Glomerular endothelial cell (primary cell): Measurements from ENCODE around the gene CCDC136. TPM values are rescaled to one million over a fixed set of nuclear protein-coding genes. Genes with fewer than 3 reads are reported as not detected.

ENCODE experiments used
- total RNA-seq: library from RNA; depleted of rRNA; stranded (reverse); fragments of >200 nt; gene quantifications from 2 replicates; pipeline ENCODE4 v1.2.3, GENCODE V29; 2015

The CCDC136 gene
- total RNA-seq, 1 donor from 2014 or later: 2.3 TPM

Other genes with a start within 250 kb of the CCDC136 start
- 0.05 and 0.64 TPM in 2 replicates for gene GARIN1A, start 119.7 kb upstream of the CCDC136 start, total RNA-seq
- gene CALU, start 52.6 kb upstream of the CCDC136 start, total RNA-seq: 339 and 416 TPM in 2 replicates
- not detected in 2 replicates for gene OPN1SW, start 16.2 kb upstream of the CCDC136 start, total RNA-seq
- 131 and 170 TPM in 2 replicates for gene FLNC, start 38.4 kb downstream of the CCDC136 start, total RNA-seq
- 156 and 188 TPM in 2 replicates for gene ATP6V1F, start 70.9 kb downstream of the CCDC136 start, total RNA-seq
- gene KCP, start 118.7 kb downstream of the CCDC136 start, total RNA-seq: 0.06 TPM in 1 of 2 replicates, not detected in the other
- 0.73 TPM in 1 of 2 replicates, not detected in the other for gene IRF5, start 146.0 kb downstream of the CCDC136 start, total RNA-seq